ENCODE measurements around the gene SNTA1. TPM values are rescaled to one million over a fixed set of nuclear protein-coding genes. Genes with fewer than 3 reads are reported as not detected.

The SNTA1 gene
- polyA plus RNA-seq, 3 donors = 0.56 to 0.93 (median 0.63) TPM

- Mint-ChIP-seq H3K4me1 (peaks cover 12% of the 10 kb centered on the region), H3K27ac (peak overlapping the region in 1 of 7 donors; percentile 54), H3K4me3 (no peak overlapping the region), H3K9me3 (no peaks in the 10 kb centered on the region), H3K27me3 (ENCODE audit: low read depth in 3 of 3) (peaks cover 0 to 10% (median 3%) of the 10 kb centered on the region in 3 donors), H3K36me3 (no peaks in the 10 kb centered on the region)
- Histone ChIP-seq H3K36me3 (replicated peaks in 1 of 2; ENCODE audit: control insufficient read depth in 1 of 2, insufficient read depth in 2 of 2, low read length in 2 of 2) (no peaks in the 10 kb centered on the region), H3K79me2 (ENCODE audit: insufficient read depth, low read length) (no peaks in the 10 kb centered on the region), H3K27ac (ENCODE audit: low read depth in 1 of 2, low read length in 2 of 2) (no peak overlapping the region), H2AFZ (ENCODE audit: insufficient read depth, low read depth, low read length, poor library complexity, severe bottlenecking) (no peak overlapping the region), H3K4me2 (replicated peaks; ENCODE audit: extremely low read depth, low read length, poor library complexity, severe bottlenecking) (peak overlapping the region; percentile 5), H3K9me3 (replicated peaks in 1 of 2; ENCODE audit: control insufficient read depth in 1 of 2, insufficient read depth in 1 of 2, low read length in 2 of 2) (no peaks in the 10 kb centered on the region), H3K4me1 (ENCODE audit: control insufficient read depth in 1 of 2, insufficient read depth in 2 of 2, low read length in 2 of 2) (peaks cover 10 to 12% of the 10 kb centered on the region in 2 donors), H4K20me1 (ENCODE audit: insufficient read depth, low read length) (no peaks in the 10 kb centered on the region), H3K27me3 (ENCODE audit: control insufficient read depth in 2 of 2, insufficient read depth in 2 of 2, low read length in 2 of 2) (no peaks in the 10 kb centered on the region), H3K4me3 (replicated peaks in 1 of 3; ENCODE audit: low read depth in 2 of 3, low read length in 3 of 3) (no peak overlapping the region), H3K9ac (ENCODE audit: insufficient read depth, low read length, poor library complexity, severe bottlenecking) (no peak overlapping the region)
- no peak for DNase-seq
- WGBS (ENCODE audit: insufficient coverage) = 66% methylated on average over 5 of the region's 14 CpGs
- TF ChIP-seq, protein P1, sequence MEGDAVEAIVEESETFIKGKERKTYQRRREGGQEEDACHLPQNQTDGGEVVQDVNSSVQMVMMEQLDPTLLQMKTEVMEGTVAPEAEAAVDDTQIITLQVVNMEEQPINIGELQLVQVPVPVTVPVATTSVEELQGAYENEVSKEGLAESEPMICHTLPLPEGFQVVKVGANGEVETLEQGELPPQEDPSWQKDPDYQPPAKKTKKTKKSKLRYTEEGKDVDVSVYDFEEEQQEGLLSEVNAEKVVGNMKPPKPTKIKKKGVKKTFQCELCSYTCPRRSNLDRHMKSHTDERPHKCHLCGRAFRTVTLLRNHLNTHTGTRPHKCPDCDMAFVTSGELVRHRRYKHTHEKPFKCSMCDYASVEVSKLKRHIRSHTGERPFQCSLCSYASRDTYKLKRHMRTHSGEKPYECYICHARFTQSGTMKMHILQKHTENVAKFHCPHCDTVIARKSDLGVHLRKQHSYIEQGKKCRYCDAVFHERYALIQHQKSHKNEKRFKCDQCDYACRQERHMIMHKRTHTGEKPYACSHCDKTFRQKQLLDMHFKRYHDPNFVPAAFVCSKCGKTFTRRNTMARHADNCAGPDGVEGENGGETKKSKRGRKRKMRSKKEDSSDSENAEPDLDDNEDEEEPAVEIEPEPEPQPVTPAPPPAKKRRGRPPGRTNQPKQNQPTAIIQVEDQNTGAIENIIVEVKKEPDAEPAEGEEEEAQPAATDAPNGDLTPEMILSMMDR (IDR thresholded peaks at IDR 0.05) = no peak
- intact Hi-C loops (cut with micrococcal nuclease) = no loop called here
These were observed 32.0 kb upstream of the SNTA1 start for GRCh38 chr20:33475381-33476152.

- Histone ChIP-seq H4K20me1 (ENCODE audit: insufficient read depth, low read length) (no peaks in the 10 kb centered on the region), H3K4me3 (replicated peaks in 1 of 3; ENCODE audit: low read depth in 2 of 3, low read length in 3 of 3) (no peak overlapping the region), H3K79me2 (ENCODE audit: insufficient read depth, low read length) (no peaks in the 10 kb centered on the region), H3K9me3 (replicated peaks in 1 of 2; ENCODE audit: control insufficient read depth in 1 of 2, insufficient read depth in 1 of 2, low read length in 2 of 2) (no peaks in the 10 kb centered on the region), H3K27ac (ENCODE audit: low read depth in 1 of 2, low read length in 2 of 2) (no peak overlapping the region), H3K4me2 (replicated peaks; ENCODE audit: extremely low read depth, low read length, poor library complexity, severe bottlenecking) (no peak overlapping the region), H3K27me3 (ENCODE audit: control insufficient read depth in 2 of 2, insufficient read depth in 2 of 2, low read length in 2 of 2) (no peaks in the 10 kb centered on the region), H2AFZ (ENCODE audit: insufficient read depth, low read depth, low read length, poor library complexity, severe bottlenecking) (no peak overlapping the region), H3K4me1 (ENCODE audit: control insufficient read depth in 1 of 2, insufficient read depth in 2 of 2, low read length in 2 of 2) (peaks cover 10 to 12% of the 10 kb centered on the region in 2 donors), H3K36me3 (replicated peaks in 1 of 2; ENCODE audit: control insufficient read depth in 1 of 2, insufficient read depth in 2 of 2, low read length in 2 of 2) (no peaks in the 10 kb centered on the region), H3K9ac (ENCODE audit: insufficient read depth, low read length, poor library complexity, severe bottlenecking) (no peak overlapping the region)
- H3K4me1 Mint-ChIP-seq = peaks cover 12% of the 10 kb centered on the region
- peaks cover 0 to 11% (median 3%) of the 10 kb centered on the region in 3 donors for H3K27me3 Mint-ChIP-seq (ENCODE audit: low read depth in 3 of 3)
- H3K27ac Mint-ChIP-seq = no peak overlapping the region
- intact Hi-C loops (cut with micrococcal nuclease) = no loop called here
- DNase-seq = no peak
- TF ChIP-seq, protein P1 (IDR thresholded peaks at IDR 0.05) = no peak
- WGBS (ENCODE audit: insufficient coverage) = no CpG with 5 or more reads among the region's 11 CpGs
- no peak overlapping the region for H3K4me3 Mint-ChIP-seq
- no peaks in the 10 kb centered on the region for H3K9me3 Mint-ChIP-seq
- no peaks in the 10 kb centered on the region for H3K36me3 Mint-ChIP-seq
These were observed 31.4 kb upstream of the SNTA1 start for GRCh38 chr20:33474963-33475362.

Data from CD14-positive monocyte (primary cell).